Mesendoderm (in vitro differentiated cells): Measurements from ENCODE around the gene TMPO.
"Not testable (repeated sequence)": the region's sequence is repeated elsewhere in the genome, so short reads cannot be mapped to it uniquely, and the experiment has no call there.

Experiments
- DNase-seq: peaks from one replicate; pipeline ENCODE4 v3.0.0; 2013
- H2AK5ac ChIP-seq: 2 replicates; pipeline ENCODE4 v1.6.1; 2013; ENCODE audit warnings: low read length, inconsistent platforms
- H2BK120ac ChIP-seq: 2 replicates; pipeline ENCODE4 v1.6.1; 2013; ENCODE audit warnings: low read depth, mild to moderate bottlenecking, low read length, moderate library complexity, mixed read lengths
- H2BK15ac ChIP-seq: replicated peaks from 2 replicates; pipeline ENCODE4 v1.6.1; 2013; ENCODE audit warnings: low read depth, mild to moderate bottlenecking, moderate library complexity
- H2BK5ac ChIP-seq: 2 replicates; pipeline ENCODE4 v1.6.1; 2013; ENCODE audit warnings: low read length, inconsistent platforms
- H3K18ac ChIP-seq: 2 replicates; pipeline ENCODE4 v1.6.1; 2013; ENCODE audit warnings: mild to moderate bottlenecking, low read length, mixed read lengths
- H3K23ac ChIP-seq: one replicate; pipeline ENCODE4 v1.6.1; 2013; ENCODE audit warnings: low read length
- H3K27ac ChIP-seq: 2 replicates; pipeline ENCODE4 v1.5.1; 2013; ENCODE audit warnings: low read depth, mild to moderate bottlenecking, inconsistent platforms, low read length, moderate library complexity
- H3K27me3 ChIP-seq: 2 replicates; pipeline ENCODE4 v1.6.1; 2013; ENCODE audit warnings: low read length, control low read depth, mild to moderate bottlenecking, inconsistent platforms; ENCODE audit not compliant: insufficient read depth, poor library complexity
- H3K36me3 ChIP-seq: 2 replicates; pipeline ENCODE4 v1.6.1; 2013; ENCODE audit warnings: low read length, inconsistent platforms; ENCODE audit not compliant: control insufficient read depth, insufficient read depth
- H3K4ac ChIP-seq: one replicate; pipeline ENCODE4 v1.6.1; 2013; ENCODE audit warnings: low read depth, mild to moderate bottlenecking, low read length, moderate library complexity
- H3K4me1 ChIP-seq: 2 replicates; pipeline ENCODE4 v1.6.1; 2013; ENCODE audit warnings: low read depth, low read length, inconsistent platforms; ENCODE audit not compliant: control insufficient read depth
- H3K4me2 ChIP-seq: 2 replicates; pipeline ENCODE4 v1.6.1; 2013; ENCODE audit warnings: low read length
- H3K4me3 ChIP-seq: 2 replicates; pipeline ENCODE4 v1.5.1; 2013; ENCODE audit warnings: mild to moderate bottlenecking, low read length
- H3K56ac ChIP-seq: one replicate; pipeline ENCODE4 v1.6.1; 2013; ENCODE audit warnings: low read length
- H3K79me1 ChIP-seq: 2 replicates; pipeline ENCODE4 v1.6.1; 2013; ENCODE audit warnings: low read length, inconsistent platforms
- H3K79me2 ChIP-seq: 2 replicates; pipeline ENCODE4 v1.6.1; 2013; ENCODE audit warnings: mild to moderate bottlenecking, low read length; ENCODE audit not compliant: control insufficient read depth, insufficient read depth
- H3K9ac ChIP-seq: 2 replicates; pipeline ENCODE4 v1.6.1; 2013; ENCODE audit warnings: low read length, inconsistent platforms
- H4K5ac ChIP-seq: one replicate; pipeline ENCODE4 v1.6.1; 2013; ENCODE audit warnings: low read length
- H4K8ac ChIP-seq: one replicate; pipeline ENCODE4 v1.6.1; 2013; ENCODE audit warnings: low read depth, mild to moderate bottlenecking, control low read depth, low read length, moderate library complexity
- WGBS: extraction: QIAGEN DNeasy Blood & Tissue Kit; methylation state at CpG from one replicate; pipeline ENCODE4 v1.1.7; 2013; ENCODE audit warnings: low lambda C conversion rate, missing lambda C conversion rate; ENCODE audit not compliant: insufficient coverage; ENCODE audit errors: extremely low coverage; 5-methylcytosine and 5-hydroxymethylcytosine counted together

Gene TMPO

GRCh38 chr12:98593351-98594049 lies 78.1 kb downstream of the TMPO start, which contains the start of gene SLC25A3:
Gene SLC25A3, plus strand, starts transcription at chr12:98593686. Its CDS starts 293 bp downstream, at chr12:98593979.
- peak within 1 kb of the TSS; percentile 92 for H3K4me3 ChIP-seq
- WGBS, result no CpG with 5 or more reads among the region's 67 CpGs

GRCh38 chr12:98594050-98594835 lies 78.9 kb downstream of the TMPO start:
- no CpG with 5 or more reads among the region's 35 CpGs for WGBS
- peak; percentile 43 for DNase-seq
- H3K79me1 ChIP-seq, result peaks cover 4% of the 10 kb centered on the region

More at GRCh38 chr12:98593351-98594049, 78.1 kb downstream of the TMPO start, which contains the start of gene SLC25A3:
- Histone ChIP-seq H3K18ac (peak within 1 kb of the TSS; percentile 19), H3K4me2 (peak within 1 kb of the TSS; percentile 61), H3K23ac (peak within 1 kb of the TSS; percentile 83), H2BK5ac (peak within 1 kb of the TSS; percentile 66), H3K4me1 (peaks cover 4% of the 10 kb centered on the region), H3K27me3 (no peaks in the 10 kb centered on the region), H3K4ac (peak within 1 kb of the TSS; percentile 87), H4K8ac (no peak within 1 kb of the TSS), H3K9ac (peak within 1 kb of the TSS; percentile 97), H3K36me3 (peaks cover 4% of the 10 kb centered on the region), H3K79me1 (peaks cover 4% of the 10 kb centered on the region), H2AK5ac (peak within 1 kb of the TSS; percentile 40), H4K5ac (peak within 1 kb of the TSS; percentile 77), H2BK120ac (no peak within 1 kb of the TSS), H2BK15ac (no peak within 1 kb of the TSS), H3K56ac (peak within 1 kb of the TSS; percentile 89), H3K79me2 (peaks cover 42% of the 10 kb centered on the region), H3K27ac (peak within 1 kb of the TSS; percentile 2)
- DNase-seq, result peak; percentile 99

GRCh38 chr12:98595243-98595988 lies 80.0 kb downstream of the TMPO start:
- H3K27ac ChIP-seq, result no peak overlapping the region
- WGBS, result no CpG with 5 or more reads among the region's 3 CpGs
- H2BK15ac ChIP-seq, result no peak overlapping the region
- H2AK5ac ChIP-seq, result no peak overlapping the region
- H3K27me3 ChIP-seq, result no peaks in the 10 kb centered on the region
- H3K4me2 ChIP-seq, result peak overlapping the region; percentile 67
- H4K8ac ChIP-seq, result no peak overlapping the region
- H3K79me1 ChIP-seq, result peaks cover 7% of the 10 kb centered on the region
- H3K18ac ChIP-seq, result no peak overlapping the region
- peaks cover 42% of the 10 kb centered on the region for H3K79me2 ChIP-seq
- DNase-seq, result peak; percentile 42
- H3K23ac ChIP-seq, result peak overlapping the region; percentile 1
- peaks cover 8% of the 10 kb centered on the region for H3K36me3 ChIP-seq
- peak overlapping the region; percentile 56 for H3K4me3 ChIP-seq
- peak overlapping the region; percentile 52 for H3K56ac ChIP-seq
- H4K5ac ChIP-seq, result no peak overlapping the region
- H2BK120ac ChIP-seq, result no peak overlapping the region
- no peak overlapping the region for H2BK5ac ChIP-seq
- no peak overlapping the region for H3K4ac ChIP-seq
- H3K9ac ChIP-seq, result peak overlapping the region; percentile 71
- H3K4me1 ChIP-seq, result peaks cover 4% of the 10 kb centered on the region

More at GRCh38 chr12:98594050-98594835, 78.9 kb downstream of the TMPO start:
- H4K5ac ChIP-seq, result no peak overlapping the region
- peak overlapping the region; percentile 87 for H3K4ac ChIP-seq
- H3K36me3 ChIP-seq, result peaks cover 4% of the 10 kb centered on the region
- H3K79me2 ChIP-seq, result peaks cover 42% of the 10 kb centered on the region
- H3K27ac ChIP-seq, result peak overlapping the region; percentile 2
- H4K8ac ChIP-seq, result no peak overlapping the region
- peak overlapping the region; percentile 83 for H3K23ac ChIP-seq
- H3K4me1 ChIP-seq, result peaks cover 4% of the 10 kb centered on the region
- peak overlapping the region; percentile 97 for H3K9ac ChIP-seq
- no peaks in the 10 kb centered on the region for H3K27me3 ChIP-seq
- H2AK5ac ChIP-seq, result peak overlapping the region; percentile 40
- peak overlapping the region; percentile 66 for H2BK5ac ChIP-seq
- peak overlapping the region; percentile 19 for H3K18ac ChIP-seq
- H3K4me2 ChIP-seq, result peak overlapping the region; percentile 61
- peak overlapping the region; percentile 92 for H3K4me3 ChIP-seq
- no peak overlapping the region for H2BK120ac ChIP-seq
- peak overlapping the region; percentile 89 for H3K56ac ChIP-seq
- no peak overlapping the region for H2BK15ac ChIP-seq

GRCh38 chr12:98597313-98597712 lies 81.9 kb downstream of the TMPO start:
- WGBS, result no CpG with 5 or more reads among the region's 5 CpGs

More at GRCh38 chr12:98597313-98597712, 81.9 kb downstream of the TMPO start:
- not testable (repeated sequence) for H3K56ac ChIP-seq, H3K27me3 ChIP-seq, H2BK15ac ChIP-seq, H2BK120ac ChIP-seq, H3K23ac ChIP-seq, H3K79me1 ChIP-seq, H3K9ac ChIP-seq, H3K18ac ChIP-seq, H4K5ac ChIP-seq, H4K8ac ChIP-seq, H3K4me2 ChIP-seq, H3K4me1 ChIP-seq, H3K27ac ChIP-seq, H2BK5ac ChIP-seq, H3K4ac ChIP-seq, DNase-seq, H3K4me3 ChIP-seq, H2AK5ac ChIP-seq
- H3K36me3 ChIP-seq, result peaks cover 12% of the 10 kb centered on the region
- H3K79me2 ChIP-seq, result peaks cover 42% of the 10 kb centered on the region
